ENCODE measurements around the gene PLK5.

DNA sequence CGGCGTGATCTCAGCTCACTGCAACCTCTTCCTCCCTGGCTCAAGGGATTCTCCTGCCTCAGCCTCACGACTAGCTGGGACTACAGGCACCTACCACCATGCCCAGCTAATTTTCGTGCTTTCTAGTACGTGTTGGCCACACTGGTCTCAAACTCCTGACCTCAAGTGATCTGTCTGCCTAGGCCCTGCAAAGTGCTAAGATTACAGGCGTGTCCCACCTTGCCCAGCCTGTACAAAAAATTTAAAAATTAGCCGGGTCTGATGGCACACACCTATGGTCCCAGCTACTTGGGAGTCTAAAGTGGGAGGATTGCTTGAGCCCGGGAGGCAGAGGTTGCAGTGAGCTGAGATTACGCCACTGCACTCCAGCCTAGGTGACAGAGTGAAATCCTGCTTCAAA is 48.9 kb downstream of the PLK5 start:
- TF ChIP-seq ZBTB21 (CRISPR knock-in tag; IDR thresholded peaks at IDR 0.05; ENCODE audit: borderline replicate concordance) = no peak
- TF ChIP-seq, protein P1, sequence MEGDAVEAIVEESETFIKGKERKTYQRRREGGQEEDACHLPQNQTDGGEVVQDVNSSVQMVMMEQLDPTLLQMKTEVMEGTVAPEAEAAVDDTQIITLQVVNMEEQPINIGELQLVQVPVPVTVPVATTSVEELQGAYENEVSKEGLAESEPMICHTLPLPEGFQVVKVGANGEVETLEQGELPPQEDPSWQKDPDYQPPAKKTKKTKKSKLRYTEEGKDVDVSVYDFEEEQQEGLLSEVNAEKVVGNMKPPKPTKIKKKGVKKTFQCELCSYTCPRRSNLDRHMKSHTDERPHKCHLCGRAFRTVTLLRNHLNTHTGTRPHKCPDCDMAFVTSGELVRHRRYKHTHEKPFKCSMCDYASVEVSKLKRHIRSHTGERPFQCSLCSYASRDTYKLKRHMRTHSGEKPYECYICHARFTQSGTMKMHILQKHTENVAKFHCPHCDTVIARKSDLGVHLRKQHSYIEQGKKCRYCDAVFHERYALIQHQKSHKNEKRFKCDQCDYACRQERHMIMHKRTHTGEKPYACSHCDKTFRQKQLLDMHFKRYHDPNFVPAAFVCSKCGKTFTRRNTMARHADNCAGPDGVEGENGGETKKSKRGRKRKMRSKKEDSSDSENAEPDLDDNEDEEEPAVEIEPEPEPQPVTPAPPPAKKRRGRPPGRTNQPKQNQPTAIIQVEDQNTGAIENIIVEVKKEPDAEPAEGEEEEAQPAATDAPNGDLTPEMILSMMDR (IDR thresholded peaks at IDR 0.05) = no peak
- TF ChIP-seq, protein P2, sequence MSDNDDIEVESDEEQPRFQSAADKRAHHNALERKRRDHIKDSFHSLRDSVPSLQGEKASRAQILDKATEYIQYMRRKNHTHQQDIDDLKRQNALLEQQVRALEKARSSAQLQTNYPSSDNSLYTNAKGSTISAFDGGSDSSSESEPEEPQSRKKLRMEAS (CRISPR knock-in tag; IDR thresholded peaks at IDR 0.05) = no peak
- TF ChIP-seq KAT7 (CRISPR knock-in tag; IDR thresholded peaks at IDR 0.05; ENCODE audit: borderline replicate concordance) = no peak
- TF ChIP-seq NR1H2 (CRISPR knock-in tag; IDR thresholded peaks at IDR 0.05) = no peak
- TF ChIP-seq SMAD4 (CRISPR knock-in tag; IDR thresholded peaks at IDR 0.05) = no peak
- TF ChIP-seq USF1 (CRISPR knock-in tag; IDR thresholded peaks at IDR 0.05) = no peak
- TF ChIP-seq, protein P3, sequence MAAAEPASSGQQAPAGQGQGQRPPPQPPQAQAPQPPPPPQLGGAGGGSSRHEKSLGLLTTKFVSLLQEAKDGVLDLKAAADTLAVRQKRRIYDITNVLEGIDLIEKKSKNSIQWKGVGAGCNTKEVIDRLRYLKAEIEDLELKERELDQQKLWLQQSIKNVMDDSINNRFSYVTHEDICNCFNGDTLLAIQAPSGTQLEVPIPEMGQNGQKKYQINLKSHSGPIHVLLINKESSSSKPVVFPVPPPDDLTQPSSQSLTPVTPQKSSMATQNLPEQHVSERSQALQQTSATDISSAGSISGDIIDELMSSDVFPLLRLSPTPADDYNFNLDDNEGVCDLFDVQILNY (CRISPR knock-in tag; IDR thresholded peaks at IDR 0.05) = no peak
